Measurements from ENCODE around the gene GORASP1.

DNA sequence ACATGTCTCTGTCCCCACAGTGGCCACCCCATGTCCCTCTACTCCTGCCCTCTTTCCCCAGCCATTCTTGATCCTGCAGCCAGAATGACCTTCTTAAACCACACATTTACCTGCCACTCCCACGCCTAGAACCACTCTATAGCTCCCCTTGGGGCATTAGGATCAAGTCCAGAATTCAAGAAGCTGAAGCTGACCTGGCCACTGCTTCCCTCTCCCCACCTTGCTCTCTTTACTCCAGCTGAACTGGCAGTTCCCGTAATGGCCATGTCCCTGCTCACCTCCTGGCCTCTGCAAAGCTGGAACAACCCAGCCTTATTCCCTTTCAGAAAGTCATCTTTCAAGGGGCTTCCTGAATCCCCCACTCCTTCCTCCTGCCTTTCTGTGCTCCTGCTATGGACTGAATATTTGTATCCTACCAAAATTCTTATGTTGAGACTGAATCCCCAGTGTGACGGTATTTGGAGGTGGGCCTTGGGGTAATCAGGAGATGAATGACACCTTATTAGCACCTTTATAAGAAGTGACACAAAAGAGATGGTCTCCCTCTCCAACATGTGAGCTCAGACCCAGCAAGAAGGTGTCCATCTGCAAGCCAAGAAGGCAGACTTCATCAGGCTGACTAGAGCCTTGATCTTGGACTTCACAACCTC, 42.2 kb upstream of the GORASP1 start:
- TF ChIP-seq EZH2 (IDR thresholded peaks at IDR 0.05; ENCODE audit: low read depth, unreplicated experiment) (no peak), ZNF331 (CRISPR knock-in tag; IDR thresholded peaks at IDR 0.05; ENCODE audit: low read depth) (no peak), POLR2AphosphoS5 (IDR thresholded peaks at IDR 0.05; ENCODE audit: low read depth) (no peak), STAT1 (IDR thresholded peaks at IDR 0.05; ENCODE audit: unreplicated experiment) (no peak), EZH2phosphoT487 (IDR thresholded peaks at IDR 0.05; ENCODE audit: unreplicated experiment) (no peak)
- TF ChIP-seq, protein P1, sequence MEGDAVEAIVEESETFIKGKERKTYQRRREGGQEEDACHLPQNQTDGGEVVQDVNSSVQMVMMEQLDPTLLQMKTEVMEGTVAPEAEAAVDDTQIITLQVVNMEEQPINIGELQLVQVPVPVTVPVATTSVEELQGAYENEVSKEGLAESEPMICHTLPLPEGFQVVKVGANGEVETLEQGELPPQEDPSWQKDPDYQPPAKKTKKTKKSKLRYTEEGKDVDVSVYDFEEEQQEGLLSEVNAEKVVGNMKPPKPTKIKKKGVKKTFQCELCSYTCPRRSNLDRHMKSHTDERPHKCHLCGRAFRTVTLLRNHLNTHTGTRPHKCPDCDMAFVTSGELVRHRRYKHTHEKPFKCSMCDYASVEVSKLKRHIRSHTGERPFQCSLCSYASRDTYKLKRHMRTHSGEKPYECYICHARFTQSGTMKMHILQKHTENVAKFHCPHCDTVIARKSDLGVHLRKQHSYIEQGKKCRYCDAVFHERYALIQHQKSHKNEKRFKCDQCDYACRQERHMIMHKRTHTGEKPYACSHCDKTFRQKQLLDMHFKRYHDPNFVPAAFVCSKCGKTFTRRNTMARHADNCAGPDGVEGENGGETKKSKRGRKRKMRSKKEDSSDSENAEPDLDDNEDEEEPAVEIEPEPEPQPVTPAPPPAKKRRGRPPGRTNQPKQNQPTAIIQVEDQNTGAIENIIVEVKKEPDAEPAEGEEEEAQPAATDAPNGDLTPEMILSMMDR (conservative IDR thresholded peaks at IDR 0.05; ENCODE audit: low read depth in 2 of 2): no peak
- TF ChIP-seq, protein P2, sequence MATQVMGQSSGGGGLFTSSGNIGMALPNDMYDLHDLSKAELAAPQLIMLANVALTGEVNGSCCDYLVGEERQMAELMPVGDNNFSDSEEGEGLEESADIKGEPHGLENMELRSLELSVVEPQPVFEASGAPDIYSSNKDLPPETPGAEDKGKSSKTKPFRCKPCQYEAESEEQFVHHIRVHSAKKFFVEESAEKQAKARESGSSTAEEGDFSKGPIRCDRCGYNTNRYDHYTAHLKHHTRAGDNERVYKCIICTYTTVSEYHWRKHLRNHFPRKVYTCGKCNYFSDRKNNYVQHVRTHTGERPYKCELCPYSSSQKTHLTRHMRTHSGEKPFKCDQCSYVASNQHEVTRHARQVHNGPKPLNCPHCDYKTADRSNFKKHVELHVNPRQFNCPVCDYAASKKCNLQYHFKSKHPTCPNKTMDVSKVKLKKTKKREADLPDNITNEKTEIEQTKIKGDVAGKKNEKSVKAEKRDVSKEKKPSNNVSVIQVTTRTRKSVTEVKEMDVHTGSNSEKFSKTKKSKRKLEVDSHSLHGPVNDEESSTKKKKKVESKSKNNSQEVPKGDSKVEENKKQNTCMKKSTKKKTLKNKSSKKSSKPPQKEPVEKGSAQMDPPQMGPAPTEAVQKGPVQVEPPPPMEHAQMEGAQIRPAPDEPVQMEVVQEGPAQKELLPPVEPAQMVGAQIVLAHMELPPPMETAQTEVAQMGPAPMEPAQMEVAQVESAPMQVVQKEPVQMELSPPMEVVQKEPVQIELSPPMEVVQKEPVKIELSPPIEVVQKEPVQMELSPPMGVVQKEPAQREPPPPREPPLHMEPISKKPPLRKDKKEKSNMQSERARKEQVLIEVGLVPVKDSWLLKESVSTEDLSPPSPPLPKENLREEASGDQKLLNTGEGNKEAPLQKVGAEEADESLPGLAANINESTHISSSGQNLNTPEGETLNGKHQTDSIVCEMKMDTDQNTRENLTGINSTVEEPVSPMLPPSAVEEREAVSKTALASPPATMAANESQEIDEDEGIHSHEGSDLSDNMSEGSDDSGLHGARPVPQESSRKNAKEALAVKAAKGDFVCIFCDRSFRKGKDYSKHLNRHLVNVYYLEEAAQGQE (IDR thresholded peaks at IDR 0.05; ENCODE audit: unreplicated experiment): no peak
